Keratinocyte (primary cell): Measurements from ENCODE around the gene PPP2R5E.

Experiments used
- CTCF ChIP-seq, 3 experiments: IDR thresholded peaks in 1 of 3; conservative IDR thresholded peaks in 1 of 3; optimal IDR thresholded peaks in 1 of 3; 2 replicates in 2 of 3; 3 replicates in 1 of 3; pipeline versions ENCODE3 to v1.5.1; 2011; ENCODE audit warnings: low read length in 3 of 3, mild to moderate bottlenecking in 3 of 3, moderate library complexity in 2 of 3, control low read depth in 1 of 3, inconsistent platforms in 1 of 3; ENCODE audit not compliant: insufficient read depth in 2 of 3; ENCODE audit errors: extremely low read depth in 1 of 3
- EZH2 ChIP-seq: IDR thresholded peaks from one replicate; pipeline ENCODE4 v1.6.1; 2012; ENCODE audit warnings: inconsistent platforms, mild to moderate bottlenecking, low read length, moderate library complexity

- TF ChIP-seq CTCF (optimal IDR thresholded peaks at IDR 0.05 in 1 of 3, IDR thresholded peaks at IDR 0.05 in 1 of 3, conservative IDR thresholded peaks at IDR 0.05 in 1 of 3; ENCODE audit: extremely low read depth in 1 of 3, insufficient read depth in 2 of 3, low read length in 3 of 3) (no peak), EZH2 (no peak)
These were observed 216.3 kb downstream of the PPP2R5E start for GRCh38 chr14:63326840-63327239.
